D341Med (cell line): ENCODE measurements around the gene MRM3.
"Not testable (repeated sequence)": the region's sequence is repeated elsewhere in the genome, so short reads cannot be mapped to it uniquely, and the experiment has no call there.

Experiments
- DNase-seq: peaks from one replicate; pipeline ENCODE4 v3.0.0; 2012; ENCODE audit warnings: low spot score

Gene MRM3

DNA sequence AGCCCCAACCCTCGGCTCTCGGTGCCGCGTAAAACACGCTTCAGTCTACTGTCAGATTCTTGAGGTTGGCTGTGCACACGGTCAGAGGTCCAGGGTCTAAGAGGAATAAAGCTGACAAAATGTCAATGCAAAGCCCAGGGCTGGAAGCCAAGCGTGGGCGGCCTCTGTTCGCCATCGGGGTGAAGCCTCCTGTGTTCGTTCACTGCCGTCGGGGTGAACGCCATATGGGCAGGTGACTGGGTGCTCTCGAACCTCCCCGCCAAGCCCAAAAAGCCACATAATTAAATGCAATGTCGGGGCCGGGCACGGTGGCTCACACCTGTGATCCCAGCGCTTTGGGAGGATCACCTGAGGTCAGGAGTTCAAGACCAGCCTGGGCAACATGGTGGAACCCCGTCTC, 44.6 kb downstream of the MRM3 start:
- DNase-seq, result no peak

DNA sequence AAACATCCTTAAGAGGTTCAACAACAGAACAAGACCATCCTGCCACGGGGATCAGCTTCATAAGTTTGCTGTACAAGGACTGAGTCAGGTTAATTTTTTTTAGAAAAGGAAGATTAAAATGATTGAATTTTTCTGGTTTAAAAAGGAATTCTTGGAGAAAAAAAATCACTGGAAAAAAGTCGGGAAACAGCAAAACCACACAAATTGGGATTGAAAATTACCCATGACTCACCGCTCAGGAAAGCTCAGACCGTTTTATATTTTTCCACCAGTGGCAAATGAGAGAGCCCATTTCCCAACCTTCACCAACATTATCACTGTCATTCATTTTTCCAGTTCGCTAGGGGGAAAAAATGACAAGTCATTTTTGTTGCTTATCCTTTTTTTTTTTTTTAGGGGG, 46.6 kb downstream of the MRM3 start:
- DNase-seq, result no peak

DNA sequence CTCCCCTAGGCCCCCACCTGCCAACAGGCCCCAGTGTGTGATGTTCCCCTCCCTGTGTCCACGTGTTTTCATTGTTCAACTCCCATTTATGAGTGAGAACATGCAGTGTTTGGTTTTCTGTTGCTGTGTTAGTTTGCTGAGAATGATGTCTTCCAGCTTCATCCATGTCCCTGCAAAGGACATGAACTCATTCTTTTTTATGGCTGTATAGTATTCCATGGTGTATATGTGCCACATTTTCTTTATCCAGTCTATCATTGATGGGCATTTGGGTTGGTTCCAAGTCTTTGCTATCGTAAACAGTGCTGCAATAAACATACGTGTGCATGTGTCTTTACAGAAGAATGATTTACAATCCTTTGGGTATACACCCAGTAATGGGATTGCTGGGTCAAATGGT, 47.5 kb downstream of the MRM3 start:
- DNase-seq, result not testable (repeated sequence)

DNA sequence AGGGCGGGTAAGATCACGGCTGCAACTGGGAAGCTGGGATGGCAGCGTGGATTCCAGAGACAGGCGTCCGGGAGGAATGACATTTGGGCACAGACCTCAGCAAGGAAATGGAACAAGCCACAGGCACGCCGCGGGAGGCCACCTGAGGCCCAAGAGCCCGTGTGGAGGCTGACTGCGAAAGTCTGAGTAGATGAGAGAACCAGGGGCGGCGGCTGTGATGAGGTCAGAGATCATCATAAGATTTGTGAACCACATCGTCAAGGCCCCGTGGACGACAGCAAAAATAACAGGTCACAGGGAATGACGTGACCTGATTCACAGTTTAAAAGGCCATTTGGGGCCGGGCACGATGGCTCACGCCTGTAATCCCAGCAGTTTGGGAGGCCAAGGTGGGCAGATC, 48.2 kb downstream of the MRM3 start:
- DNase-seq, result no peak

DNA sequence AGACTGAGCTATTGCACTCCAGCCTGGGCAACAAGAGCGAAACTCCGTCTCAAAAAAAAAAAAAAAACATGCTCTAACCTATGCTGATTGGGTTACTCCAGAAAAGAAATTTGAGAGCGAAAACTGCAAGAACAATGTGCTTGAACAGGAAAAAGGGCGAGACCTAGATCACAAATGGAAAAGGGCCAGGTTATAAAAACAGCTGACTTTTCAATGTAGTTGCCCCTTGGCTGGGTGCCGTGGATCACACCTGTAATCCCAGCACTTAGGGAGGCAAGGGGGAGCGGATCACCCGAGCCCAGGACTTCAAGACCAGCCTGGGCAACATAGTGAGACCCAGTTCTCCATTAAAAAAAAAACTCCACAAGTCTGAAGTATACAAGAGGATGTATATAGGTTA, 48.8 kb downstream of the MRM3 start:
- no peak for DNase-seq

DNA sequence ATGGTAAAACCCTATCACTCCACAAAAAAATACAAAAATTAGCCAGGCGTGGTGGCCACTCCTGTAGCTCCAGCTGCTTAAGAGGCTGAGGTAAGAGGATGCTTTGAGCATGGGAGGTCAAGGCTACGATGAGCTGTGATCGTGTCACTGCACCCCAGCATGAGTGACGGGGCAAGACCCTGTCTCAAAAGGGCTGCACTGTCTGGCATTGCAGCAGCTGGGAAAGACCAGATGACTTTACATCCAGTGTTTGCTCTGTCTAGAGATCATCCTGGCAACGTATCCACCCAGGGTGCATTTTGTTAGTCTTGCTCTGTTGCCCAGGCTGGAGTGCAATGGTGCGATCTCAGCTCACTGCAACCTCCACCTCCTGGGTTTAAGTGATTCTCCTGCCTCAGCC, 52.0 kb downstream of the MRM3 start:
- DNase-seq, result no peak

DNA sequence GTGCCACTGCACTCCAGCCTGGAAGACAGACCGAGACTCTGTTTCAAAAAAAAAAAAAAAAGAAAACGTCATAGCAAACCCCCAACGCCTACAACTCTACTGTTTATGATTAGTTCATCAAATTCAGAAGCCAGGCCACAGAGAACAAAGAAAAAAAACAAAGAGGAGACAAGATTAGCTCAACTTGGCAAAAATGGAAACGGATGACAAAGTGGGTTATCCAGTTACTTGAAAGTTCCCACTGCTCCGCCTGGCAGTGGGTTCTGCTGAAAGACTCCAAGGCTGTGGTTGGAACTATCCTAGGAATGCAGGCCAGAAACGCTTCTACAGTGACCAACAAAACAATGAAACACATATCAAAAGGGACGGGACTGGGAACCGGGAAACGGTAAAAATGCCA, 53.1 kb downstream of the MRM3 start:
- DNase-seq, result no peak

DNA sequence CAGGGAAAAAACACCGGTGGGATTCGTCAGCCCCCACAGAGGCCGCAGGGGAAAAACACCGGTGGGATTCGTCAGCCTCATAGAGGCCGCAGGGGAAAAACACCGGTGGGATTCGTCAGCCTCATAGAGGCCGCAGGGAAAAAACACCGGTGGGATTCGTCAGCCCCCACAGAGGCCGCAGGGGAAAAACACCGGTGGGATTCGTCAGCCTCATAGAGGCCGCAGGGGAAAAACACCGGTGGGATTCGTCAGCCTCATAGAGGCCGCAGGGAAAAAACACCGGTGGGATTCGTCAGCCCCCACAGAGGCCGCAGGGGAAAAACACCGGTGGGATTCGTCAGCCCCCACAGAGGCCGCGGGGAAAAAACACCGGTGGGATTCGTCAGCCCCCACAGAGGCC, 53.6 kb downstream of the MRM3 start:
- not testable (repeated sequence) for DNase-seq

DNA sequence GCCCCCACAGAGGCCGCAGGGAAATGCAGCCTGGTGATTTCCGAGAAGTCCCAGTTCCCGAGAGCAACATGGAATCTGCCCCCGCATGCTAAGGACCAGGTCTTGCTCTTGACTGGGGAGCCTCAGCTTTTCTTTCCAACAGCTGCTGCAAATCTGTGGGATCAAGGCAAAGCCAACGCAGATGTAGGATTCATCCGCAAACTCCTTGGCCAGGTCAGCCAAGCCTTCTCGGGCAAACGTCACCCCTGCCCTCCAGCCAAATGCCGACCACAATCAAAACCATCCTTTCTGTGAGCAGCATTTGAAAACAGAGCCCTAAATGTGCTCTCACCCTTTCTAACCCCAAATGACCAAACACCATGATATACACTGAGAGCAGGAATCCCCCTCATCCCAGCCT, 54.0 kb downstream of the MRM3 start:
- no peak for DNase-seq

DNA sequence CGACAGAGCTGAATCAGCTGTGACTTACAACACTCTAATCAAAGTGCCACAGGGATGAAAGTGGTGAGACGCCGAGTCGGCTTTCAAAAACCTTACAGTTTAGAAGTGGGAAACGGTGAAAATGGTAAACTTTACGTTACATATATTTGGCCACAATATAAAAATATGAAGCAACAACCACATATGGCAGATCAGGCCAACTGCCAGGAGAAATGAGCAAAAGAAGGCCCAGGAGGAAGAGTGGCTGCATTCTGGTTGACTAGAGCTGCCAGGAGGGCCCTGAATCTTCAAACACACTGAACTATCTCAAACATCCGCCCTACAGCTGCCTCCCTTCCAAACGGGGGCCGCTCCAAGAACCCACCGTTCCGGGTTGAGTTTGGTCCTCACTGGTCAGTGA, 56.3 kb downstream of the MRM3 start:
- DNase-seq, result no peak

DNA sequence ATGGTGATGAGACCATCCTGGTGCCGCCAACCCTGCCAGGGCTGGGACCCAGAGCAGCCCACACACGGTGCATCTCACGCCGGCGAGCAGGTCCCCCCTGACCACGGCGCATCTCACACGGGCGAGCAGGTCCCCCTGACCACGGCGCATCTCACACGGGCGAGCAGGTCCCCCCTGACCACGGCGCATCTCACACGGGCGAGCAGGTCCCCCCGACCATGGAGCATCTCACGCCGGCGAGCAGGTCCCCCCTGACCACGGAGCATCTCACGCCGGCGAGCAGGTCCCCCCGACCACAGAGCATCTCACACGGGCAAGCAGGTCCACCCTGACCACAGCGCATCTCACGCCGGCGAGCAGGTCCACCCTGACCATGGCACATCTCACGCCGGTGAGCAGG, 59.2 kb downstream of the MRM3 start:
- DNase-seq, result no peak
